HG03066 (cell line): Measurements from ENCODE around the gene PDAP1.
"Not testable (repeated sequence)": the region's sequence is repeated elsewhere in the genome, so short reads cannot be mapped to it uniquely, and the experiment has no call there.

Source experiments
- ATAC-seq: cut with Tn5 transposase; IDR thresholded peaks from one replicate; pipeline ENCODE4 v1.9.1; 2021; ENCODE audit warnings: low read depth; ENCODE audit not compliant: unreplicated experiment

The PDAP1 gene

DNA sequence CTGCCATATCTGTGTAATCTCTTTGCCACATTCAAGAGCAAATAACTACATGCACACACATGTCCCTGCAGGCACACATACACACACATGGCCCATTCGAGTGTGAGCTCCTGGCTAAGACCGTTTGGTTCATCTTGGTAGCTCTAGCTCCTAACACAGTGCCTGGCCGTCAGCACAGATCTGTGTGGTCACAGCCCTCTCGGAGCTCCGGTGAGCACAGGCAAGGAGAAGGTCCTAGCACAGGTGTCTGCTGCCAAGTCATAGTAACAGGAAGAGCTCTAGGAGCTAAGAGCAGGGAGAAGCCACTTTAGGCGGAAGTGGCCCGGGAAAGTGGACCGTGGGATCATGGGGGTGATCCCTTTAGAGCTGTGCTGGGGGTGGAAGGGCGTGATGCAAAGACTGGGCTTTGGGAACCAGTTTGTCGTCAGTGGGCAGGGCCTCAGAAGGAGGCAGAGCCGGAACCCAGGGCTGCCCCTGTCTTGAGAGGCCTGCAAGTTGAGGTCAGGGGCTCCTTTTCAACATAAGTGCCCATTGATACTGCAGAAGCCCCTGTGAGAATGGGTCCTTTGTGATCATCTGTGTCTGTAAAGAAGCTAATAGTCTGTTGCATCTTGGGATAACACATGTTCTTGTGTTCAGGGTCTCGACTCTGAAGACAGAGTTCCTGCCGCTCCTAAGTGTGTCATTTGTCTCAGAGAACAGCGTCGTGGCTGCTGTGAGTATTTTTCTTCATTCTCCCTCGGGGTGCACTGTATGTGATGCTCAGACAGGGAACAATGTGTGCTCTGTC lies 50.5 kb downstream of the PDAP1 start:
- ATAC-seq: no peak

DNA sequence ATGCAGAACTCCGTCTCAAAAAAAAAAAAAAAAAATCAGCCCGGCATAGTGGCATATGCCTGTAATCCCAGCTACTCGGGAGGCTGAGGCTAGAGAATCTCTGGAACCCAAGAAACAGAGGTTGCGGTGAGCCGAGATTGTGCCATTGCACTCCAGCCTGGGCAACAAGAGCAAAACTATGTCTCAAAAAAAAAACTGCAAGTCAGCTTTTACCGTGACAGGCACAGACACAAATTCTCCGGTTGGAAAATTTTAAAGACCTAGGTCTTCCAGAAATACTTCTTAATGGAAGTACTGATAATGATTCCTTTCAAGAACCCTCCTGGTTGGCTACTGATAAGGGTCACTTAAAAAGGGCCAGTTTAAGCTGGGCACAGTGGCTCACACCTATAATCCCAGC lies 53.3 kb downstream of the PDAP1 start:
- ATAC-seq: no peak

DNA sequence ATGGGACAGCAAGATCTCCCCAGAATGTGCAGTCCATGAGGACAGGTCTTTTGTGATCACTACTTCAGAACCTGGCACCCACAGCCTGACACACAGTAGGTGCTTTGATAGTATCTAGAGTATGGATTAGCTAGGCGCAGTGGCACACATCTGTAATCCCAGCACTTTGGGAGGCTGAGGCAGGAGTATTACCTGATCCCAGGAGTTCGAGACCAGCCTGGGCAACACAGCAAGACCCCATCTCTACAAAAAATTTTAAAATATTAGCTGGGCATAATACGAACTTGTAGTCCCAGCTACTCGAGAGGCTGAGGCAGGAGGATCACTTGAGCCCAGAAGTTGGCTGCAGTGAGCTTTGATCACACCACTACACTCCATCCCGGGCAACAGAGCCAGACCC lies 56.1 kb downstream of the PDAP1 start:
- ATAC-seq: no peak

DNA sequence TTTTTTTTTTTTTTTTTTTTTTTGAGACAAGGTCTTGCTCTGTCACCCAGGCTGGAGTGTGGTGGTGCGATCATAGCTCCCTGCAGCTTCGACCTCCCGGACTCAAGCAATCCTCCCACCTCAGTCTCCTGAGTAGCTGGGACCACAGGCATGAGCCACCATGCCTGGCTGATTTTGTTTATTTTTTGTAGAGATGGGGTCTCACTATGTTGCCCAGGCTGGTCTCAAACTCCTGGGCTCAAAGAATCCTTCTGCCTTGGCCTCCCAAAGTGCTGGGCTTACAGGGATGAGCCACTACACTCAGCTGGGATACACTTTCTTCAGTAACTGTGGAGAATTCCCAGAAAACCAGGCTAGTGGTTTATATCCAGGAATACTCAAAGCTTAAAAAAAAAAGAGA lies 57.8 kb downstream of the PDAP1 start:
- not testable (repeated sequence) for ATAC-seq
